GM18873 (cell line): ENCODE measurements around the gene KRTAP20-2.

Experiments
- ATAC-seq: cut with Tn5 transposase; IDR thresholded peaks from one replicate; pipeline ENCODE4 v1.9.1; 2021; ENCODE audit warnings: mild to moderate bottlenecking, moderate library complexity, moderate number of reproducible peaks; ENCODE audit not compliant: unreplicated experiment, low FRiP score

KRTAP20-2 gene

DNA sequence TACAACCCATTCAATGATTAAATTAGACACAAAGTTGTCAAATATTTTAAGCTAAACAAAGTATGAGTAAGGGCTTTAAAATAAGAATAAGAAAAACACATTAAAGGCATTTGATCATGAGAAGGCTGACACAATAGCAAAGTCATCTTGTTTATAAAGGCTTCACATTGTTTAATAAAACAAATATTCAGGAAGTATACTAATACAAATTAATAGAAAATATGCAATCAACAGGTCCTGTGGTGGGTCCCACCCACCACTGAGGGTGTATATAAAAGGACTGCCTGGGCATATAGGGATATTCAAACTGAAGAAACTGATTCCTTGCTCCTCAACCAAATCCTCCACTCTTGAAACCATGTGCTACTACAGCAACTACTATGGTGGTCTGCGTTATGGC is at the start of gene KRTAP20-2:
KRTAP20-2 (plus strand) TSS at position 301 of the 400 bp plus-strand sequence; CDS start at position 359, 58 bp downstream.
- no peak for ATAC-seq

DNA sequence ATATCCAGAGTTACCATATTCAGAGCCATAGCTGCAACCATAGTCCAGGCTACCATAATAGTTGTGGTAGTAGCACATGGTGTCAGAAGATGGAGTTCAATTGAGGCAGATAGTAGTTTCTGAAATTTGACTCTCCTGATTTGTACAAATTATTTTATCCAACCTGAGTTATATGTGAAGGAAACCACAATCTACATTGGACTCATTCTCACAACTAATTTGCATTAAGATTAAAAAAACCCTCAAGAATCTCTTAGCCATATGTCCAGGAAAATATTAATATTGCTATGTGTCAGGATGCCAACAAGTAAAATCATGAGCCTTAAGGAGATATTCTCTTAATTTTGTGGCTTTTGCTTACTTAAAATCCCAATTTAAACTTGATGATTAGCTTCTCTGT is 44.7 kb upstream of the KRTAP20-2 start, which contains the start of gene KRTAP22-2:
KRTAP22-2 (minus strand) TSS at position 101 of the 400 bp plus-strand sequence.
- no peak for ATAC-seq

DNA sequence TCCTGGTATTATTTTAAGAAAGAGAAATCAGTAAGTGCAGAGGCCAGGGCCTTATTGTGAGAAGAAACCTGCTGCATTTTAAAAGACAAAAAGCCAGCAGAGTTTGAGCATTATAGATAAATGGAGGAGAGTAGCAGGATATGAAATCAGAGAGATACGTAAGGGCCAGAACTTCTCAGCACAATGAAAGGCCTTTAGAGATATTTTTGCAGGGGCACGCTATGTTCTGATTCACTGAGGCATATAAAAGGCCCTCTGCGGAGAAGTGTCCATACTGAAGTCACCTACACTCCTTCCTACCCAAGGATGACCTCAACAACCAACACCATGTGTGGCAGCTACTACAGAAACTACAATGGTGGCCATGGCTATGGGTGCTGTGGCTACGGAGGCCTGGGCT is 42.9 kb upstream of the KRTAP20-2 start, which contains the start of gene KRTAP6-3:
KRTAP6-3 (plus strand) TSS at position 301 of the 400 bp plus-strand sequence; CDS start at position 307, 6 bp downstream.
- no peak for ATAC-seq

DNA sequence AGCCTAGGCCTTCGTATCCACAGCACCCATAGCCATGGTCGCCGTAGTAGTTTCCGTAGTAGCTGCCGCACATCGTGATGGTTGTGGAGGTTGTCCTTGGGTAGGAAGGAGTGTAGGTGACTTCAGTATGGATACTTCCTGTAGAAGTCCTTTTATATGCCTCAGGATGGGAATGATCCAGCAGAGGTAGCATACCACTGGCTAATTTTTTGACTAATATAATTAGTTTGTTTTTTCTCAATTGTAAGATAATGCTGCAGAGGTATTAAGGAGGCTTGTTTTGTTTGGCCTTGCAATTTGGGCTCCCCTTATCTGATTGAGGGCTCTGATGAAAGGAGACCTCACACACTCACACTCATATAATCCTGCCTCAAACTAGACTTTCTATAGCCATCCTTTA is 36.2 kb upstream of the KRTAP20-2 start, which contains the start of gene KRTAP6-2:
KRTAP6-2 (minus strand) TSS at position 101 of the 400 bp plus-strand sequence; CDS start at position 73, 28 bp downstream.
- ATAC-seq = no peak

DNA sequence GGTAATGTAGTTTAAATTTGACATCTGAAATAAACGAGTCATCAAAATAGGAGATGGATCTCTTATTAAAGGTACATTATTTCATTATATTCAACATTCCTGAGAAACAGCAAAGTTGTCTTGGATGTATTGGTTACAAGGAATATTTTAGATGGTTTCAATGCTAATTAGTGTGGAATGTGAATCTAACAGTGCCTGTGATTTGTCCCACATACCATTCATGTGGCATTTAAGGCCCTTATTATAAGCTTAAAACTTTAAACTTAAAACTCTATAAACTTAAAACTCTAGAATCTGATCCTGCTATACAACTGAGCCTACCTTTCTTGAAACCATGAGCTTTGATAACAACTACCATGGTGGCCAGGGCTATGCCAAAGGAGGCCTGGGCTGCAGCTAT is 34.2 kb upstream of the KRTAP20-2 start, which contains the start of gene KRTAP22-1:
KRTAP22-1 (plus strand) TSS at position 301 of the 400 bp plus-strand sequence.
- no peak for ATAC-seq

DNA sequence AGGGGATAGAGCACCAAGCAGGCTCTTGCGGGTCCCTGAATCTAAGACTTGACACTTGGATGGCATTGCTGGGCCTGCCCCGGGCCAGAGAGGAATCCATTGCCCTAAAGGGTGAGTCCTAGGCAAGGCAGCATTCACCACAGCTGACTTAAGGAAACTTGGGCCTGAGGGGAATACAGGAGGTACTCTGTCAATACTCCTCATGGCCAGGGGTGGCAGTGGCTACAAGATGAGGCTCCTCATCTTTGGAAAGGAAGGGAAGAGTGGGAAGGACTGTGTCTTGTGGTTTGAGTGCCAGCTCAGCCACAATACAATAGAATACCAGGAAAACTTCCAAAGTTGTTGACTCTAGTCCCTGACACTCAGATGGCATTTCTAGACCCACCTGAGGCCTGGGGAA is 29.0 kb upstream of the KRTAP20-2 start:
- no peak for ATAC-seq

DNA sequence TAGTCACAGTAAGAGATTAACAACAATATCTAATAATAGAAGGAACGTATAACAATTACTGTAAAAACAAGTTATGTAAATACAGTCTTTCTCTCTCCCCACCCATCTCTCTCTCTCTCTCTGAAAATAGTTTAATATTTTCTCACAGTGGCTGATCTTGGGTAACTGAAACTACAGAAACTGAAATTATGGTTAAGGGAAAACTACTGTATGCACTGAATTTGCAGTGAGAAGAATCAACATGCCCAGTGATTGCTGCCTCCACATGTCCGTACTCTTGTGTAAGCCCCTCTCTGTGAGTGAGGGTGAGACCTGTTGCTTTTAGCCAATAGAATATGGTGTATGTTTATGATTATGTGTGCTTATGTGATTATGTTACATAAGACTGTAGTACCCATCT is 22.9 kb upstream of the KRTAP20-2 start:
- ATAC-seq = no peak

DNA sequence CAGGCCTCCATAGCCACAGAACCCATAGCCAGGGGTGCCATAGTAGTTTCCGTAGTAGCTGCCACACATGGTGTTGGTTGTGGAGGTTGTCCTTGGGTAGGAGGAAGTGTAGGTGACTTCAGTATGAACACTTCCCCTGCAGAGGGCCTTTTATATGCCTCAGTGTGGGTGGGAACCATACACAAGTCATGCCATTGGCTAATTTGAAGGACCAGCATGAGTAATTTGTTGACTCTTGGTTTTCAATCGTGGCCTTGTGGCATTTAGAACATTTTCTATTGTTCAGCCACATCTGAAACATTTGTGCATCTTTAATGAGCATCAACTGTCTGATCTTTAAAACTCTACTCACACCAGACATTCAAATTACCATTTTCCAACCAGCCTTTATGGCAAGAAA is 21.2 kb upstream of the KRTAP20-2 start, which contains the start of gene KRTAP6-1:
KRTAP6-1 (minus strand) TSS at position 95 of the 400 bp plus-strand sequence; CDS start at position 69, 26 bp downstream.
- ATAC-seq = no peak

DNA sequence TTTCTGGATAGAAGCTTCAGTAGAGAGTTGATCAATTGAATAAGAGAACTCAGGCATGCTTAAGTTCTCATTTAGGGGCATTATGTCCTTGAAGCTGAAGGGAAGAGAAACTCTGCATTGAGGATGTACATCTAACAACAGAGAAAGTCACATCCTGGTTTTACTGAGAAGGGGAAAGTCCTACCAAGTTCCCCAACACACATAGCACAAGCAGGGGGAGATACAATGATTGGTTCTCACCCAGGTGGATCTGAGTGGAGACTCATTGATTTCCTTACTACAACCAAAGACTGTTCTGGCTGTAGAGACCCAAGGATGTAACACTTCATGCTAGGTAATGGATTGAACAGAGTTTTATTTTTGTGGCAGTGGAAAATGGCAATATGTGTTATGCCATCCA is 19.8 kb upstream of the KRTAP20-2 start:
- ATAC-seq = no peak

DNA sequence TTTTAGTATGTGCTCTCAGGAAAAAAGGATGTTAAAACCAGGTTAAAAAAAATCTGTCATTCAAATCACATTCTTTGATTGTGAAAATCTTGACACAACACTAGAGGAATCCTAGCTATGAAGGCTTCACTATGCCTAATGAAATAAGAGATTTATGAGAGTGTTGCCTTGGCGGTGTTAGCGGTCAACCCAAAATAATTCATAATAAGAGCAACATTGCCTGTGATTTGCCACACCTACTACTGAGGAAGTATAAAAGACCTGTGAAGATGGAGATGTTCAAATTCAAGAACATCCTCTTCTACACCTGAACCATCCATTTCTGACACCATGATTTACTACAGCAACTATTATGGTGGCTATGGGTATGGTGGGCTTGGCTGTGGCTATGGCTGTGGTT is 18.9 kb upstream of the KRTAP20-2 start, which contains the start of gene KRTAP20-1:
KRTAP20-1 (plus strand) TSS at position 301 of the 400 bp plus-strand sequence; CDS start at position 331, 30 bp downstream.
- ATAC-seq = no peak

DNA sequence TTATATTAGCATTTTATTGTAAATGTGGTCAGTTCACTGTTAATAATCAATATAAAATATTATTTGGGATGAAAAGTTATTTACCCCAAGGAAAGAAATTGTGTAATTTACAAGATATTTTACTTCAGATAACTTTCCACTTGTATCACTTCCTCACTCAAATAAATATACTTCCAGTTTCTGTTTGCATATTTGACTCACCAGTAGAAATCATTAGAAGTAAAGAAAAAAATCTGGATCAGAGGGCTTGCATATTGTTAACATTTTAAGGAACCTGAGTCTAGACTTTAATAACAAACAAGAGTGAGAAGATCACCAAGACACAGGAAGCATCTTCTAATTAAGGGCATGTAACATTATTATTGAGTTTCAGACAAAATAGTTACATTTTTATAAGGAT is 14.9 kb upstream of the KRTAP20-2 start:
- ATAC-seq = no peak

DNA sequence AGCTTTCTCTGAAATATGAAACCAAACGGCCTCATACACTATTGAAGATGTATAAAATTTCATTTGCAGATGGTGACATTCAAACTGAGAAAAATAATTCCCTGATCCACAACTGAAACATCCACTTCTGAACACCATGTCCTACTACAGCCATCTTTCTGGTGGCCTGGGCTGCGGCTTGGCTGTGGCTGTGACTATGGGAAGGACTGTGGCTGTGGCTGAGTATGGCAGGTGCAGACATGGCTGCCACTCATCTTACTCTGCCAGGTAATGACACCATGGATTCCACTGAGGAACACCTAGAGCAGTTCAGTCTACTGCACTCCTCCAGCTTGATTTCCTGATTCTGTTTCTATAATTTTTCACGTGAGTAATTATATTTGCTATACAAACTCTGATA is 14.5 kb upstream of the KRTAP20-2 start, which contains the start of gene KRTAP20-4:
KRTAP20-4 (plus strand) TSS at position 106 of the 400 bp plus-strand sequence.
- ATAC-seq = no peak

DNA sequence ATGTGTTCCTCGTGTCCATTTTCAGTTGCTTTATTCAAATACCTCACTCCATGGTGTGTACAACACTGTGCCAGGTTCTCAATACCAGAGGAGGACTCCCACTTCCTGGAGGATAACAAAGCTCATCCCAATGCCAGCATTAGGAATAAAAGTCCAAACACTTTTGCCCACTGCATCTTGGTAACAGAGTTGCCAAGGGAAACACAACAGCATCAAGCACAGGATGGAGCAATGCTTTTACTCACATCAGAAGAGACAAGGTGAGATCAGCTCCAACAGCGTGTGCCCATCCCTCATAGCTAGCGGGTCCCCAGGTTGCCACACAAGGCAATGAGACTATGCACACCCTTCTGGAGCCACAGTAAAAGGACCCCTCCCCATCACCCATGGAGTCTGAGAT is 11.6 kb upstream of the KRTAP20-2 start:
- ATAC-seq = no peak

DNA sequence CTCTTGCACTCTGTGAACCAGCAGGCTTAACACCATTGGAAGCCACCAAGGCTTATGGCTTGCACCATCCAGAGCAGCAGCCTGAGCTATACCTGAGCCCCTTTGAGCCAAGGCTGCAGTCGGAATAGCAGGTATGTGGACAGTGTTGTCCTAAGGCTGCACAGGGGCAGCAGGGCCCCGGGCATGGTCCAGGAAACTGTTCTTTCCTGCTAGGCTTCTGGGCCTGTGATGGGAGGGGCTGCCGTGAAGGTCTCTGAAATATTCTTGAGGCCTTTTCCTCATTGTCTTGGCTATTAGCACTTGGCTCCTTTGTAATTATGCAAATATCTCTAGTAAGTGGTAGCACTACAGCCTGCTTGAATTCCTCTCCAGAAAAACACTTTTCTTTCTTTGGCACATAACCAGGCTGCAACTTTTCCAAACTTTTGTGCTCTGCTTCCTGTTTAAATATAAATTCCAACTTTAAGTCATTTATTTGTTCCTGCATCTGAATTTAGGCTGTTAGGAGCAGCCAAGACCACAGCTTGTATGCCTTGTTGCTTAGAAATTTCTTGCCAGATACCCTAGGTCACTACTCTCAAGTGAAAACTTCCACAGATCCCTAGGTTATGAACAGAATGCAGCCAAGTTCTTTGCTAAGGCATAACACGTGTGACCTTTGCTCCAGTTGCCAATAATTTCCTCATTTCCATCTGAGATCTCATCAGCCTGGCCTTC is 9.4 kb upstream of the KRTAP20-2 start:
- ATAC-seq = no peak

DNA sequence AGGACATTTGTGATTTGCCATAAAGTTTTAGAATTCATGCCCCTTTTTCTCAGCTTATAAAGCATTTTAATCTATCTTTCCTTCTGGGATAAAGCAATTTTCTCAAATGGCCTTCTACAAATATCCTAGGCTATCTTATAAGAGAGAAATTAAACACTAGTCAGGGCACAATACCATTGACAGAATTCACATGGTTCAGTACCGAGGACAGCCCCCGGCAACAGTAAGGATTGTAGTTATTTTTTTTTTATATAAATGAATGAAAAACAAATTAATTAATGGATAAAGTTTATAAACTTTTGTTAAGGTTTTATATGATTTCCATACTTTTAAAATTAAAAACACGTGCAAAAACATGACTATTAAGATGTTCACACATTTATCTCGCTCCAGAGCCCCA is 6.9 kb upstream of the KRTAP20-2 start:
- no peak for ATAC-seq

DNA sequence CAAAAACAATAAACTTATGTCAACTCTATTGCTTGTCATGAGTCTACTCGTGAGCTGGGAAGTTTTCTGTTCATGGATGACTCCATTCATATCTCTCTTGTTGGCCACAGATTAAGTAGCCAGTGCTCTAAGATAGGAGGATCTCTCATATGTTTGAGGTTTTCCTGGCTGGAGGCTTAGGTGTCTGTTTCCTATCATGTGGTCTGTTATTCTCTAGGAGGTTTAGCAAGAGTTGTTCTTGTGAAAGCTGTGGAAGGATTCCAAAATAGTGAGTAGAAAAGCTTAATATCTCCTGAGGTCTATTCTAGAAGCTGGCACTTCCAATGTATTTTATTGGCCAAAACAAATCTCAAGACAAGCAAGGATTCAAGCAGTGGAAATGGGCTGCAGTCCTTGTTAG is 5.8 kb upstream of the KRTAP20-2 start:
- ATAC-seq = no peak

DNA sequence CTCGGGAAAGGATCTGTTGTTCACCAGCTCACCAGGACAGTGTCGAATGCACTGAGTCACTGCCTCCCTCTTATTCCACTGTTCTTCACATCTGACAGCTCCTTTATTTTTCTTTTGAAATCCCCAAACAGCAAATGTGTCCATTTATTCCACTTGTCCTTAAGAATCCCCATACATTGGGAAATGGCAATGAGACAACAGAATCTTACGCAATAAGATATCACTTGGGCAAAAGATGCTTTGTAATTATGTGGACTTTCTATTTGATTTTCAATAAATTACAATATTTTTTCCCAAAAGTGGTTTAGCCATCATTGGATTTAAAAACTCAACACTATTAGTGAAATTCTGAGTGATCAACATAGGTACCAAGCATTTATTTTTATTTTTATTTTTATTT is 3.7 kb downstream of the KRTAP20-2 start:
- no peak for ATAC-seq

DNA sequence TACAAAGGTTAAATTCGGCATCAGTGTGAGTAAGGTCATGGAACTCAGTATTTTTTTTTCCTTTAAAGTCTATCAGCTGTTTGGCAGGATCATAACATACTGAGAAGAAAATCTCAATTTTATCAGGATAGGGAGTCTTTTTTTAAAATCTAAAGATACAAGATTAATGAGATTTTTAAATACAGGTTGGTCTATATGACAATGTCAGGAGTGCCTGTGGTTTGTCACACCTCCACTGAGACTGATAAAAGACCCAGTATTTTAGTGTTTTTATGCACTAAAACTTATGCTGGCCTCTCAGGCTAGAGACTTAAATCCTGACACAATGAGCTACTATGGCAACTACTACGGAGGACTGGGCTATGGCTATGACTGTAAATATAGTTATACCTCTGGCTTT is 7.6 kb downstream of the KRTAP20-2 start, which contains the start of gene KRTAP20-3:
KRTAP20-3 (plus strand) TSS at position 301 of the 400 bp plus-strand sequence.
- no peak for ATAC-seq

DNA sequence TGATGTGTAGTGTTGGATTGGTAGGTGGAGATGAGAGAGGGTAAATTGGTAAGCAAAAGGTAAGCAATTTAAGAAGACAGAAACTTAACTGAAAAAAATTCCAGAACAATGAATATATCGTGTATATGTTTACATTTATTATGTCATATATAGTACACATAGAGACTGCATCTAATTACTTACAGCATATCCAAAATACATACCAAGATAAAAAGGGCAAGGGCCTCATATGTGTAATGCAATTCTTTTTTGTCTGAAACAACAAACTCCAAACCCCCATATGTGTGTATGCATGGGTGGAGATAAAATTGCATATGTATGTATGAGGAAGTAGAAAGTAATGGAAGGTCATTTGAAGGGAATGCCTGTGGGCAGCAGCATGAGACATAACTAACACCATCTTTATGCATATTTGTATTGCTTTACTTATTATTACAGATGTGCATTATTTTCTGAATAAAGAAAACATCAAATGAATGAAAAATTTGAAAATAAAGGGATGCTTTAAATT is 12.0 kb downstream of the KRTAP20-2 start:
- ATAC-seq = no peak

DNA sequence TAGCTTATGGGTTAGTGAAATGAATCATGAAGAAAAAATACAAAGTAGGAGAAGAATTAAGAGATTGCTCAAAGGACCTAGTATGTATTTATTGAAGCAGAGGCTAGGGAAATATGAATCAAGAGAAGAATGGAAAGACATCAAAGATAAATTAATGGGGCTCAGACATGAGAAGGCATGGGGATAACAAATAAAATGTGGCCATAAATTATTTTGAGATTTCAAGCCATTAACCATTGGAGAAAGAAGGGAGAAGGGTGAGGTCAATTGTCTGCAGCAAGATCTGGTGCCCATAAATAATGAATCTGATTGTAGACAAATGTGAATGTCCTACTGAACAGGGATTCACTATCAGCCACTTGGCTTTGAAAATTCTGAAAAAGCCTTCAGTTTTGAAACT is 17.9 kb downstream of the KRTAP20-2 start:
- no peak for ATAC-seq

DNA sequence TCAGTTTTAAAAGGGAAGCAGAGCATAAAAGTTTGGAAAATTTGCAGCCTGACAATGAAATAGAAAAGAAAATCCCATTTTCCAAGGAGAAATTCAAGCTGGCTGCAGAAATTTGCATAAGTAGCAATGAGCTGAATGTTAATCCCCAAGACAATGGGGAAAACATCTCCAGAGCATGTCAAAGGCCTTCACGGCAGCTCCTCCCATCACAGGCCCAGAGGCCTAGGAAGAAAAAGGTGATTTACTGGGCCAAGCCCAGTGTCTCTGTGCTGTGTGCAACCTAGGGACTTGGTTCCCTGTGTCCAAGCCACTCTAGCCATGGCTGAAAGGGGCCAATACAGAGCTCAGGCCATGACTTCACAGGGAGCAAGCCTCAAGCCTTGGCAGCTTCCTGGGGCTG is 33.8 kb downstream of the KRTAP20-2 start:
- no peak for ATAC-seq
